Aorta (tissue), 5 donors: ENCODE measurements around the gene PGC. TPM values are rescaled to one million over a fixed set of nuclear protein-coding genes. Genes with fewer than 3 reads are reported as not detected.

Source experiments
- ATAC-seq: fragments of 200-7000 bp; cut with Tn5 transposase; one replicate; pipeline ENCODE4 v1.9.1; 2022; ENCODE audit warnings: moderate library complexity; ENCODE audit not compliant: low FRiP score
- DNase-seq, 2 donors: peaks; one replicate each; pipeline ENCODE4 v3.0.0-alpha.2; 2020
- H3K27ac ChIP-seq, 2 donors: one replicate each; pipeline ENCODE4 v1.5.1; 2013; ENCODE audit warnings: low read length in 2 of 2, mild to moderate bottlenecking in 2 of 2, moderate library complexity in 2 of 2, control low read depth in 1 of 2, inconsistent platforms in 1 of 2, low read depth in 1 of 2
- H3K27me3 ChIP-seq, 2 donors: one replicate each; pipeline ENCODE4 v1.6.1; 2013; ENCODE audit warnings: control low read depth in 1 of 2, low read length in 1 of 2, mild to moderate bottlenecking in 1 of 2, moderate library complexity in 1 of 2; ENCODE audit not compliant: insufficient read depth in 2 of 2, control insufficient read depth in 1 of 2
- H3K36me3 ChIP-seq, 2 donors: one replicate each; pipeline ENCODE4 v1.6.1; 2013; ENCODE audit warnings: control low read depth in 1 of 2, low read length in 1 of 2, mild to moderate bottlenecking in 1 of 2; ENCODE audit not compliant: insufficient read depth in 2 of 2, control insufficient read depth in 1 of 2
- H3K4me1 ChIP-seq, 2 donors: one replicate each; pipeline ENCODE4 v1.6.1; 2013; ENCODE audit warnings: low read length in 2 of 2, control low read depth in 1 of 2, mild to moderate bottlenecking in 1 of 2, moderate library complexity in 1 of 2; ENCODE audit not compliant: insufficient read depth in 2 of 2, control insufficient read depth in 1 of 2
- H3K4me3 ChIP-seq, 2 donors: one replicate each; pipeline ENCODE4 v1.5.1; 2013; ENCODE audit warnings: low read length in 2 of 2, control low read depth in 1 of 2, mild to moderate bottlenecking in 1 of 2
- H3K9me3 ChIP-seq: one replicate; pipeline ENCODE4 v1.6.1; 2013; ENCODE audit warnings: mild to moderate bottlenecking, low read length; ENCODE audit not compliant: control insufficient read depth
- WGBS, 2 donors: extraction: QIAGEN DNeasy Blood & Tissue Kit; methylation state at CpG; one replicate each; pipeline ENCODE4 v1.1.7; 2013; 5-methylcytosine and 5-hydroxymethylcytosine counted together
- intact Hi-C, 2 donors: fragments of 100-400 bp; cut with DNase I; formaldehyde crosslinking; loops; one replicate each; pipeline versions ENCODE4 v1.14.2 to v1.15.0; 2022
- polyA plus RNA-seq, 2 donors: library from polyadenylated mRNA; stranded (reverse); fragments of 200-250 nt; gene quantifications; one replicate each; pipeline ENCODE4 v1.2.3, GENCODE V29; 2013
- total RNA-seq, 2 donors: library from RNA; stranded (reverse); fragmentation: NEBNext Ultra II Directional; extraction: Animal tissue kit (Norgen Biotek cat#: 25700); gene quantifications; one replicate each; pipeline ENCODE4 v1.2.1, GENCODE V29; 2021
- donor health status: healthy with polysubstance abuse.
- donor health status: Bipolar disorder and iron deficiency.
- donor health status: DM: no; HTN: no; CAD: no.
- donor health status: DM: no; HTN: no; CAD: no.
- donor health status: DM: yes; HTN: yes; CAD: no.

Gene PGC
- total and polyA plus RNA-seq, 4 donors, result 0.33 to 2.5 (median 0.86) TPM

DNA sequence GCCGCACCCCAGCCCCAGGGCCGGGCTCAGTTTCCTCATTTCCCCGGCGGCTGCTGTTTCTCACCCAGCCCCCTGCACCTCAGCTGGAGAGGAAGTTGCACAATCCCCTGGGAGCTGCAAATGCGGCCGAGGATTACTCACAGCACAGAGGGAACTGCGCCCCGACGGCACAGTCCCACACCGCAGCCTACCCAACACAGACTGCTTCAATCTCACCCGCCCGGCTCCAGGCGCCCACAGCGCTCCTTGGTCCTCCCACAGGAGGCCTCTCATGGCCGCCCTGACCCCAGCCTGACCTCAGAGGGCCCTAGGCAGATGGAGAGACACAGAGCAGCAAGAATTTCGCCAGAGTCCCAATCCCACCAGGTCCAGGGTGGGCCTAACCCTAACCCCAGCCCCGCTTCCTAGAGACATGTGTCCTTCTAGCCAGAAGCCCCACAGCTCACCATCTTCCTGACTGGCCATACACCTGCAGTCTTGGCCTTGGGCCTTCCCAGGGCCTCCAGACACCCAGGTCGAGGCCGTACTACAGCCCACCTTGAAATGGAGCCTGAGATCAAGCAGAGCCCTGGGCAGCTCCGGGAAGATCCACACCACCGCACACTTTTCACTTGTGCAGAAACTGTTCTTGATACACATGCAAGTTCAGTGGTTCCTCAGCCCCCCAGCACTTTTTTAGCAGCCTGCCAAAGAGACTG is 23.5 kb downstream of the PGC start:
- Histone ChIP-seq H3K4me1 (no peaks in the 10 kb centered on the region), H3K9me3 (no peaks in the 10 kb centered on the region), H3K27ac (peak overlapping the region in 1 of 2 donors; percentile 23), H3K27me3 (no peaks in the 10 kb centered on the region), H3K36me3 (no peaks in the 10 kb centered on the region), H3K4me3 (no peak overlapping the region)
- ATAC-seq (peak; percentile 79), DNase-seq (peak; percentile 92 to 94)
- WGBS, 2 donors, result 27 to 29% methylated on average over 21 of the region's 21 CpGs
- intact Hi-C loops, result no loop called here

DNA sequence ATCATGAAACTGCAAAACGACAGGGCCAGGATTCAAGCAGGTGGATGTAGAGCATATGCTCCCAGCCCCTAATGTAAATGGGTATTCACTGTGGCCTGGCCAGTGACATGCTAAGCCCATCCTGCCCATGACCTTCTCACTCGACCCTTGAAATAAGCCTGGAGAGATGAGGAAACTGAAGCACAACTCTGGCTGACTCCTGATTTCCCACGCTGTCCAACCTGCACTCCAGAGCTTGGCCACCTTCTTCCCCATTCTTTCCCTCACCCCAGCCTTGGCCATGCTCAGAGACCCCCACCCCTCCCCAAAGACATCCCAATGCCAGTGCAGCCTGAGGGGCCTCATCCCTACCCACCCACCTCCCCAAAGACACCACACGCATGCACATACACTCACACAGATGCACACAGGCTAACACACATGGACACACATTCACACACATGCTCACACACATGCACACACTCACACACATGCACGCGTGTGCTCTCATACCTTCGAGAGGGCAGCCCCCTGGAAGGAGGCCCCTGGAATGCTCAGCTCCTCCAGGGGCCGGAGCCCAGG is 24.1 kb downstream of the PGC start:
- Histone ChIP-seq H3K27ac (no peak overlapping the region), H3K4me1 (no peaks in the 10 kb centered on the region), H3K36me3 (no peaks in the 10 kb centered on the region), H3K27me3 (no peaks in the 10 kb centered on the region), H3K4me3 (no peak overlapping the region), H3K9me3 (no peaks in the 10 kb centered on the region)
- 55 to 57% methylated on average over 8 of the region's 8 CpGs for WGBS, 2 donors
- ATAC-seq (peak; percentile 12), DNase-seq (no peak)
- intact Hi-C loops, result no loop called here

DNA sequence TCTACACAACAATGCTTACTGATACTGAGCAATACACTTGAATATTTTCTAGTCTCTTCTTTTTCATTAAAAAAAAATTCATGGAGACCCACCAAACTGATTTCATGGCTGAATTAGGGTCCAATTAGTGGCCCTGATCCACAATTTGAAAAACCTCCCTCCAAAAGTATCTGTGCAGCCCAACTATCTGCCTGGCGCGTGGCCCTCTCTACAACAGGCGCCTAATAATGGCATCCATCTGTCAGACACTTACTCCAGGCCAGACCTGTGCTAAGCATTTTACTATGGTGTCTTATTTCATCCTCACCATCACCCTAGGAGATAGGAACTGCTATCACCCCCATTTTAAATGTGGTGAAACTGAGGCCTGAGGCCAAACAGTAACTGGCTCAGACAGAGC is 25.8 kb downstream of the PGC start:
- no peaks in the 10 kb centered on the region for H3K9me3 ChIP-seq
- H3K36me3 ChIP-seq, result no peaks in the 10 kb centered on the region
- 94 to 98% methylated on average over 3 of the region's 3 CpGs for WGBS, 2 donors
- H3K27ac ChIP-seq, result no peak overlapping the region
- no peaks in the 10 kb centered on the region for H3K27me3 ChIP-seq
- DNase-seq (no peak), ATAC-seq (no peak)
- no peak overlapping the region for H3K4me3 ChIP-seq
- peaks cover 1 to 3% of the 10 kb centered on the region in 2 donors for H3K4me1 ChIP-seq
- intact Hi-C loops, result no loop called here

DNA sequence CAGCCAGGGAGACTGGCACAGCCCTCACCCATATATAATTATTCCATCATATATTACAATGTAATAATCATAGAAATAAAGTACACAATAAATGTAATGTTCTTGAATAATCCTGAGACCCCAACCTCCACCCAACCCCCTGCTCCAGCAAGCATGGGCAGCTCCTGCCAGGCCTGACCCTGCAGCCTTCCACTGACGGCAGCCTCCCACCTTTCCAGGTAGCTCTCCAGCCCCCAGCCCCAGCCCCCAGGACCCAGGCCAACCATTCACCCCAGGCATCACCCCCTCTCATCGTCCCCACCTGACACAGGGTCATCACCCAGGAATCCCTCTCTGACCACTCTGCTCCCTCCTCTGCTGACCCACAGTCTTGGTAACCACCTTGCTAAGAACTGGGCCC is 26.4 kb downstream of the PGC start:
- Histone ChIP-seq H3K27ac (no peak overlapping the region), H3K36me3 (no peaks in the 10 kb centered on the region), H3K27me3 (no peaks in the 10 kb centered on the region), H3K4me3 (no peak overlapping the region), H3K9me3 (no peaks in the 10 kb centered on the region), H3K4me1 (peaks cover 3 to 5% of the 10 kb centered on the region in 2 donors)
- no peak for ATAC-seq
- DNase-seq, result no peak
- intact Hi-C loops, result no loop called here
- WGBS, 2 donors, result 93 to 100% methylated on average over 2 of the region's 2 CpGs

DNA sequence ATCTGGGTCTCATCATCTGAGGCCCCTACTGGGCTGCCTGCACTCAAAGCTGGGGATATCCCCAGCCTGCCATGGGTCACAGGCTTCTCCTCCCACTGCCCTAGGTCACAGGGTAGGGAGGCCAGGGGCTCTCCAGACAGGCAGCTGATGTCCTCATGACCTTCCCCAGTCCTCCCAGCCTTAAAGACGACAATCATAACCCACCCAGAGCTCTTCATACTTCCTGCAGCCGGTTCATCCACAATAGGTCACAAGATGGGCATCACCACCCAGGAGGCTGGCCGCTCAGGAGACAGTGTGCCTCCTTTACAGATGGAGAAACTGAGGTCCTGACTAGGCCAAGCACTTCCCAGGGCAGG is 27.0 kb downstream of the PGC start:
- DNase-seq (no peak), ATAC-seq (no peak)
- Histone ChIP-seq H3K9me3 (no peaks in the 10 kb centered on the region), H3K27me3 (no peaks in the 10 kb centered on the region), H3K4me3 (no peak overlapping the region), H3K4me1 (peaks cover 3 to 5% of the 10 kb centered on the region in 2 donors), H3K27ac (no peak overlapping the region), H3K36me3 (no peaks in the 10 kb centered on the region)
- intact Hi-C loops, result no loop called here
- WGBS, 2 donors, result 91% methylated on average over 3 of the region's 3 CpGs

DNA sequence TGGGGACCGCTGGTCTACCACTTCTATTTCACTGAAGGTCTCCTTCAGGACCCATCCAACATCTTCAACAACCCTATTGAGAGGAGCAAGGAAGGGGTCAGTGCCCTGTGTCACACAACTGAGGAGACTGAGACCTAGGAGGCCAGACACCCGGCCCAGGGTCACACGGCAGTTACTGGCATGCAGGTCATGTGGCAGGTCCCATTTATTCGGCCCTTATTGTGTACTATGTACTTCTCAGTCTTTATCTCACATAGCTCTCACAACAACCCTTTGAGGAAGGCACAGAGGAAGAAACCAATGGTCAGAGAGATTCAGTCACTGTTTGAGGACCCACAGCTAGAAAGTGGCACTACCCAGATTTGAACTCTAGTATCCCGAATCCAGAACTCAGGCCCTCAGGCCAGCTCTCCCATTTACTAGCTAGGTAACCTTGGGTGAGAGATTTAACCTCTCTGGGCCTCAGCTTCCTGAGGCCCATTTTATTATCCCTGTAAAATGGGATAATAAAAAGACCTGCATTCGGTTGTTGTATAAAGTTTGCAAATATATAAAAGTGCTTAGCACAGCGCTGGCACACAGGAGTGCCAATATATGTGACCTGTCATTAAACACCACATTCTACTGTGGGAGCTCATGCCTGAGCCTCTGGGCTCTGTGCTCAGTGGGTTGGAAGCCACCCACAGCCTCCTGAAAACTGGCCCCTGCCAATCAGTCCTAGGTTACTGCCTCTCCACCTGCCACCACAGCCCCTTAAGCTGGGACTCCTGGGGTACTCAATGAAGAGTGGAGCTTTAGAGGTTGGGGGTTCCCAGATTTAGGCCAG is 27.5 kb downstream of the PGC start:
- H3K36me3 ChIP-seq, result no peaks in the 10 kb centered on the region

DNA sequence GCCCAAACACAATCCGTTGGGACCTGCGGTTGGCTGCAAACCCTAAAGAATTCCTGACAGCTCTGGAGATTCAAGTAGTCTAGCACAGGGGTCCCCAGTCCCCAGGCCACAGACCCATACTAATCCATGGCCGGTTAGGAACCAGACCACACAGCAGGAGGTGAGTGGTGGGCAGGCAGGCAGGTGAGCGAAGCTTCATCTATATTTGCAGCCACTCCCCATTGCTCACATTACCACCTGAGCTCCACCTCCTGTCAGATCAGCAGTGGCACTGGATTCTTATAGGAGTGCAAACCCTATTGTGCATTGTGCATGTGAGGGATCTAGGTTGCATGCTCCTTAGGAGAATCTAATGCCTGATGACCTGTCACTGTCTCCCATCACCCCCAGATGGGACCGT is 28.4 kb downstream of the PGC start:
- H3K4me3 ChIP-seq, result no peak overlapping the region
- DNase-seq, result no peak
- H3K4me1 ChIP-seq, result peaks cover 3 to 5% of the 10 kb centered on the region in 2 donors
- H3K27ac ChIP-seq, result no peak overlapping the region
- WGBS, 2 donors, result 53 to 64% methylated on average over 5 of the region's 5 CpGs
- H3K9me3 ChIP-seq, result no peaks in the 10 kb centered on the region
- intact Hi-C loops, result no loop called here
- no peaks in the 10 kb centered on the region for H3K27me3 ChIP-seq
- ATAC-seq, result no peak
- no peaks in the 10 kb centered on the region for H3K36me3 ChIP-seq

More for the DNA sequence above, 27.5 kb downstream of the PGC start:
- 90 to 91% methylated on average over 7 of the region's 7 CpGs for WGBS, 2 donors
- DNase-seq, result no peak
- intact Hi-C loops, result no loop called here
- H3K27ac ChIP-seq, result no peak overlapping the region
- H3K27me3 ChIP-seq, result no peaks in the 10 kb centered on the region
- H3K4me3 ChIP-seq, result no peak overlapping the region
- H3K9me3 ChIP-seq, result no peaks in the 10 kb centered on the region
- ATAC-seq, result no peak
- H3K4me1 ChIP-seq, result peaks cover 3 to 5% of the 10 kb centered on the region in 2 donors

DNA sequence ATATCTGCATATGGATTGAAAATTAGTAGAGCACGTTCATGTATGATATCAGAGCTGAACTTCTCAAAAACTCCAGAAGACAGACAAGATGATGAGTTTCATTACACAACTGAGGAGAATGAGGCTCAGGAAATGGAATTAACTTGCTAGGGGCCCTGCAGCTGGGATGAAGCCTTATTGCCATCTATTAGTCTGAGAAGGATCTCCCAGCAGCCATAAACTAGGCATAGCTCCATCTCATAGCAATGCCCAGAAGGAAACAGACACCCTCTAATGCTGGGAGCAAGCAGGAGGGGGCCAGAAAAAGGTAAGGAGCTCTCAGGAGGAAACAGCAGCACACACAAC is 29.8 kb downstream of the PGC start:
- H3K27me3 ChIP-seq, result no peaks in the 10 kb centered on the region
- no peak for DNase-seq
- H3K9me3 ChIP-seq, result no peaks in the 10 kb centered on the region
- WGBS, 2 donors, result 82 to 89% methylated on average over 1 of the region's 1 CpG
- no peaks in the 10 kb centered on the region for H3K36me3 ChIP-seq
- peaks cover 3 to 5% of the 10 kb centered on the region in 2 donors for H3K4me1 ChIP-seq
- intact Hi-C loops, result no loop called here
- no peak overlapping the region for H3K27ac ChIP-seq
- no peak overlapping the region for H3K4me3 ChIP-seq
- no peak for ATAC-seq
